Peyer's patch (tissue), 4 donors: ENCODE measurements around the gene TP73.

ENCODE experiments used
- POLR2A ChIP-seq, 2 donors: fragments of 450-650 bp; IDR thresholded peaks; one replicate each; pipeline ENCODE4 v1.5.1; 2017; ENCODE audit warnings: antibody characterized with exemption in 2 of 2, mild to moderate bottlenecking in 2 of 2, moderate library complexity in 2 of 2
- TF ChIP-seq, protein P1 (sequence below), 6 experiments: fragments of 450-650 bp in 4 of 6; fragments of 200-600 bp in 2 of 6; sonication (generic) in 1 of 6; IDR thresholded peaks; one replicate each; pipeline ENCODE4 v1.5.1; 2017 to 2019; ENCODE audit warnings: antibody characterized with exemption in 6 of 6, mild to moderate bottlenecking in 3 of 6, moderate library complexity in 1 of 6

DNA sequence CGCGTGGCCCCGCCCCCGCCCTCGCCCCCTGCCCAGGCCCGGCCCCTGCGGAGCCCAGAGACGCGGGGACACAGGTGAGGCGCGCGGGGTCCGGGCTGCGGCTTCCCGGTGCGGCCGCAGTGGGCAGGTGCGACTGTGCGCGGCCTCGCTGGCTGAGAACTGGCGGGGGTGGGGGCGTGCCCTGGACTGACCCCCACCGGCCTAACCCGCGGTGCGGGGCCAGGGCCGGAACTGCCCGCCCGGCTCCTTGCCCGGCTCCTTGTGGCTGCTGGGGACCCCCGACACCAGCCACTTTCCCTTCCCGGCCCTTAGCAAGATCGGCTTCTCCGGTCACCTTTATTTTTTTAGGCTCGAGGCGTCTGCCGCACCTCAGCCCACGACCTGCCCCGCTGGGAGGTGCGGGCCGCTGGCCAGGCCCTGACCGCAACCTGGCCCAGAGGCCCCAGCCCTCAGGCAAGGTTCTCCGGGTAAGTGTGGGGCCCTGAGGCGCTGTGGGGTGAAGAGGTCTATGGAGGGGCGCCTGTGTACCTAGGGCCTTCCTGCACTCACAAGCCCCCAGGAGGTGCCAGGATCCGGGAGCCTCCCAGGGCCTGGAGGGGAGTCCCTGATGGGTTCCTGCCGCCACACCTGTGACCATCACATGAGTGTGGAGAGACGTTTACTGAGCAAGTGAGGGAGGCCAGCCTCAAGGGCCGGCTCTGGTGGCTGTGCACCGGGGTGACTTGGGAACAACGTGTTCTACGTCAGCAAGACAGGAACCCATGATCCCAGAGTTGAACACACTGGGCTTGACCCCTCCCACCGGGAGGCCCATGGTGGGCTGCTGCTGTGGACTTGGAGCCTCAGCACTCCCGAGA lies 120.6 kb downstream of the TP73 start, which contains the start of gene SMIM1:
- no peak for TF ChIP-seq POLR2A (IDR thresholded peaks at IDR 0.05)
- TF ChIP-seq, protein P1, sequence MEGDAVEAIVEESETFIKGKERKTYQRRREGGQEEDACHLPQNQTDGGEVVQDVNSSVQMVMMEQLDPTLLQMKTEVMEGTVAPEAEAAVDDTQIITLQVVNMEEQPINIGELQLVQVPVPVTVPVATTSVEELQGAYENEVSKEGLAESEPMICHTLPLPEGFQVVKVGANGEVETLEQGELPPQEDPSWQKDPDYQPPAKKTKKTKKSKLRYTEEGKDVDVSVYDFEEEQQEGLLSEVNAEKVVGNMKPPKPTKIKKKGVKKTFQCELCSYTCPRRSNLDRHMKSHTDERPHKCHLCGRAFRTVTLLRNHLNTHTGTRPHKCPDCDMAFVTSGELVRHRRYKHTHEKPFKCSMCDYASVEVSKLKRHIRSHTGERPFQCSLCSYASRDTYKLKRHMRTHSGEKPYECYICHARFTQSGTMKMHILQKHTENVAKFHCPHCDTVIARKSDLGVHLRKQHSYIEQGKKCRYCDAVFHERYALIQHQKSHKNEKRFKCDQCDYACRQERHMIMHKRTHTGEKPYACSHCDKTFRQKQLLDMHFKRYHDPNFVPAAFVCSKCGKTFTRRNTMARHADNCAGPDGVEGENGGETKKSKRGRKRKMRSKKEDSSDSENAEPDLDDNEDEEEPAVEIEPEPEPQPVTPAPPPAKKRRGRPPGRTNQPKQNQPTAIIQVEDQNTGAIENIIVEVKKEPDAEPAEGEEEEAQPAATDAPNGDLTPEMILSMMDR (IDR thresholded peaks at IDR 0.05), result no peak
